C4-2B (cell line): ENCODE data around the gene ADD2.

ENCODE experiments used
- H3K27ac ChIP-seq: fragments of 450-650 bp; 2 replicates; pipeline ENCODE4 v1.5.1; 2017
- CTCF ChIP-seq: fragments of 450-650 bp; conservative IDR thresholded peaks from 2 replicates; pipeline ENCODE4 v1.5.1; 2017; ENCODE audit warnings: mild to moderate bottlenecking
- ZFX ChIP-seq: fragments of 450-650 bp; IDR thresholded peaks from 2 replicates; pipeline ENCODE4 v1.6.1; 2017

ADD2 gene

GRCh38 chr2:70668911-70669310 lies 99.1 kb downstream of the ADD2 start:
- TF ChIP-seq ZFX = no peak
- TF ChIP-seq CTCF = no peak
- H3K27ac ChIP-seq = no peak overlapping the region

DNA sequence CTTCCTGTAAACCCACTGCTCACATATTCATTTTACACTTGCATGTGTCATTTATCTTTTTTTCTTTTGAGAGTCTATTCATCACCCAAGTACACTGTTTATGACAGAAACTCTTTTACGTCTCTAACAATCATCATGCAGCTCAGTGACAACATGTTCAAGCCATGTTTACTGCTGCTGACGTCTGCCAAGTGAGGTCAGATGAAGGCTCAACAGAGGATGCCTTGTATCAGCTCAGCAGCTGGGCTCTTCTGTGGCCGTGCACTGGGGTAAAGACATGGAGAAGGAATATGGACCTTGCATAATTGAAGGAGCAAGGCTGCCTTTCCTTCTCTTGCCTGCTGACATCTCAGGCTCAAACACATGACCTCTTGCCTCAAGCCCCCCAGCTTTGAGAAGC lies 99.6 kb downstream of the ADD2 start:
- H3K27ac ChIP-seq = no peak overlapping the region
- TF ChIP-seq ZFX = no peak
- no peak for TF ChIP-seq CTCF

DNA sequence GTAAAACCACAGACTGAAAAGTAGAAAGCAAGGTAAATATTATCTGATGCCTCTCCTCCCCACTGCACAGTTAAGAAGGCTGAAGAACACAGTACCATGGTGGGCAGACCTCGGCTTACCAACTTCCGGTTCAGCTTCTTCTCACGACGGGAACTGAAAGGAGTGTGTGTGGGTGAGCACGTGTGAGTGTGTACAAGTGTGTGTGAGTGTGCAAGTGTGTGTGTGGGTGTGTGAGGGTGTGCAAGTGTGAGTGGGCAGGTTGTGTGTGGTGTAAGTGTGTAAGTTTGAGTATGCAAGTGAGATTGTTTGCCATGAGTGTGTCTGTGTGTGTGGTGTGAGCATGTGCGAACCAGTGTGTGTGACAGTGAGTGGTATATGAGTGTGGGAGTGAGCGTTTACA lies 103.5 kb downstream of the ADD2 start:
- TF ChIP-seq CTCF (no peak), ZFX (no peak)
- no peak overlapping the region for H3K27ac ChIP-seq

- TF ChIP-seq ZFX = no peak
- TF ChIP-seq CTCF = no peak
- no peak overlapping the region for H3K27ac ChIP-seq
Observed at GRCh38 chr2:70663411-70663810, 104.6 kb downstream of the ADD2 start.

- no peak for TF ChIP-seq CTCF
- no peak for TF ChIP-seq ZFX
- no peak overlapping the region for H3K27ac ChIP-seq
Observed at GRCh38 chr2:70659551-70659950, 108.4 kb downstream of the ADD2 start.

DNA sequence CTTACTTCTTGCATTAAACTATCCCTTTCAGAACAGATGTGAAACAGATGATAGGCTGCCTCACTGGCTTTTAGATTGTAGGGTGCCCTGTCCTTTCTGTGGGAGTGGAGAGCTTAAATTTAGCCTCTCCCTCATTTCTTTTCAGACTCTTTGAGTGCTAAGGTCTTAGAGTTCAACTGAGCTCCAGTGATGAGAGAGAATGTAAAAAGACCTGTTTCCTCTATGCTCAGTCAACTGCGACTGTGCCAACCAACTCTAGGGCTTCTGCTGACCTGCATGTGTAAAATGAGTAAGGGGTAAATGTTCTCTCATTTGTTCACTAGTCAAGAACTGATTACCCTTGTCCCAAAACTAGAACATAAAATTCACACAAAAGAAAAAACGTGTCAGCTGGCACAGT lies 109.5 kb downstream of the ADD2 start:
- TF ChIP-seq ZFX = no peak
- TF ChIP-seq CTCF = no peak

GRCh38 chr2:70657246-70657645 lies 110.8 kb downstream of the ADD2 start:
- TF ChIP-seq CTCF = no peak
- TF ChIP-seq ZFX = no peak

More for the DNA sequence above, 109.5 kb downstream of the ADD2 start:
- no peak overlapping the region for H3K27ac ChIP-seq

More at GRCh38 chr2:70657246-70657645, 110.8 kb downstream of the ADD2 start:
- H3K27ac ChIP-seq = no peak overlapping the region
